Stimulated activated CD4-positive, alpha-beta T cell treated with anti-CD3 and anti-CD28 coated beads, Interleukin-4, amount 100 ng/mL, for 4 hours (primary cell): ENCODE data around the gene ANO10.
"Not testable (repeated sequence)": the region's sequence is repeated elsewhere in the genome, so short reads cannot be mapped to it uniquely, and the experiment has no call there.

Experiments
- DNase-seq, 2 experiments: peaks; one replicate each; pipeline ENCODE4 v3.0.0-alpha.2; 2020

The ANO10 gene

GRCh38 chr3:43565661-43566341 lies 56.0 kb downstream of the ANO10 start:
- not testable (repeated sequence) for DNase-seq

GRCh38 chr3:43559961-43560360 lies 61.9 kb downstream of the ANO10 start:
- DNase-seq, result no peak

- DNase-seq, result no peak
These were observed 63.6 kb downstream of the ANO10 start for GRCh38 chr3:43558171-43558570.

GRCh38 chr3:43549626-43550290 lies 72.1 kb downstream of the ANO10 start:
- DNase-seq, result no peak

- not testable (repeated sequence) for DNase-seq
These were observed 77.5 kb downstream of the ANO10 start for GRCh38 chr3:43544277-43544676.

GRCh38 chr3:43542328-43543043 lies 79.3 kb downstream of the ANO10 start:
- DNase-seq, result no peak

GRCh38 chr3:43540624-43541023 lies 81.2 kb downstream of the ANO10 start:
- DNase-seq, result no peak

- no peak for DNase-seq
These were observed 82.5 kb downstream of the ANO10 start for GRCh38 chr3:43539321-43539720.

GRCh38 chr3:43537225-43537624 lies 84.6 kb downstream of the ANO10 start:
- DNase-seq, result no peak

GRCh38 chr3:43534675-43535074 lies 87.1 kb downstream of the ANO10 start:
- no peak for DNase-seq

GRCh38 chr3:43533009-43533408 lies 88.8 kb downstream of the ANO10 start:
- DNase-seq, result no peak

GRCh38 chr3:43531835-43532234 lies 90.0 kb downstream of the ANO10 start:
- DNase-seq, result peak in 1 of 2 experiments; percentile 20

GRCh38 chr3:43528498-43529099 lies 93.2 kb downstream of the ANO10 start:
- no peak for DNase-seq

- no peak for DNase-seq
These were observed 94.9 kb downstream of the ANO10 start for GRCh38 chr3:43526956-43527355.

GRCh38 chr3:43525941-43526607 lies 95.7 kb downstream of the ANO10 start:
- DNase-seq, result no peak

GRCh38 chr3:43525386-43525785 lies 96.4 kb downstream of the ANO10 start:
- no peak for DNase-seq

GRCh38 chr3:43523454-43524053 lies 98.3 kb downstream of the ANO10 start:
- DNase-seq, result no peak

GRCh38 chr3:43522727-43523362 lies 99.0 kb downstream of the ANO10 start:
- DNase-seq, result no peak

GRCh38 chr3:43521941-43522340 lies 99.9 kb downstream of the ANO10 start:
- no peak for DNase-seq

GRCh38 chr3:43518515-43518914 lies 103.3 kb downstream of the ANO10 start:
- not testable (repeated sequence) for DNase-seq

GRCh38 chr3:43515970-43516635 lies 105.7 kb downstream of the ANO10 start:
- DNase-seq, result no peak
